ENCODE measurements around the gene EBNA1BP2.
"Not testable (repeated sequence)": the region's sequence is repeated elsewhere in the genome, so short reads cannot be mapped to it uniquely, and the experiment has no call there.

Gene EBNA1BP2

DNA sequence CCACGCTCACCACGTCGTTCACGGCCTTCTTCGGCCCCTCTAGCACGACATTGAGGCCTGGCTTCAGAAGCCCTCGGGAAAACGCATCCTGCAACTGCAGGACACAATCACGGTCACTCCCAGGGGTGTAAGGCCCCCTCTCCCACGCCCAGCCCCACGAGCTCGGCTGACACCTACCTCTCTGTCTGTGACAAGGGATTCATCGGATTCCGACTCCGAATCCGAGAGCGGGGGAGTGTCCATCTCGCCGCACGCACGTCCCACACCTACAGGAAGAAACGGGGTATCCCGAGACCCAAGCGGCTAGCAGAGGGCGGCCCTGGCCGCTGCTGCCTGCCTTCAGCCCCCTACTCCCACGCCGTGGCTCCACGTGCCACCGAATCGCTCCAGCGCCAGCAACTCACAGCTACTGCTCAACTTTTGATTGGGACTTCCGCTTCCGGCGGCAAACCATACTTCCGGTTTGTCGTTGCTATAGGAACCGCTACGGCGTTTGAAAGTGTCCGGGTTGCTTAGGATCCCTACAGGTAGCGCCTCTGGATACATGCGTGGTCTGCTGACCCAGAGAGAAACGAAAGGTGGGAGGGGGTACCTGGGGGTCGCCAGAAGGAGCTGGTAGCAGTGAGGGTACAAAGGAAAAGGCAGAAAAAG, at the start of gene EBNA1BP2, which contains the start of gene CFAP57:
TSS of gene EBNA1BP2 (minus strand) at position 415 of the 651 bp plus-strand sequence. CDS start at position 243, 172 bp downstream.
TSS of gene CFAP57 (plus strand) at position 455 of the 651 bp plus-strand sequence. CDS start 424 bp downstream, outside the sequence.
- peak; percentile 96 for DNase-seq
- Mint-ChIP-seq H3K9me3 (no peaks in the 10 kb centered on the region), H3K27me3 (peaks cover 16% of the 10 kb centered on the region), H3K4me3 (peak within 1 kb of the TSS; percentile 99), H3K27ac (peak within 1 kb of the TSS; percentile 97), H3K36me3 (ENCODE audit: low read depth) (peaks cover 53% of the 10 kb centered on the region), H3K4me1 (ENCODE audit: low read depth) (peaks cover 35% of the 10 kb centered on the region)

DNA sequence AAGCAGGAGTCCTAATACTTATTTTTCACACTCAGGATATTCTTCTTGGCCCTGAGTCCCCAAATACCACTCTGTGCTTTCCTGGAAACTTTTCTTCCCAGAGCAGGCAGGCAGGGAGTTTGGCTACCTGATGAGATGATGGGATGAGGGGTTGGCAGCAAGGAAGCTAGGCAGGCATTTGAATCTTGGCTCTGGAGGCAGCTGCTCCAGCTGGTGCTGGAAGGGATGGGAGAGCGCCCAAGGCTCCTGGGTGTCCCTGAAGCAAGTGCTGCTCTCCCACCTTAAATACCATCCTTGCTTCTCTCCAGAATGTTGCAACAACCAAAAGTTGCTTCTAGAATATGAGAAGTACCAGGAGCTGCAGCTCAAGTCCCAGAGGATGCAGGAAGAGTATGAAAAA, 49.7 kb upstream of the EBNA1BP2 start:
- peaks cover 2% of the 10 kb centered on the region for H3K4me1 Mint-ChIP-seq (ENCODE audit: low read depth)
- H3K36me3 Mint-ChIP-seq (ENCODE audit: low read depth): no peaks in the 10 kb centered on the region
- no peak overlapping the region for H3K4me3 Mint-ChIP-seq
- no peak overlapping the region for H3K27ac Mint-ChIP-seq
- H3K9me3 Mint-ChIP-seq: no peaks in the 10 kb centered on the region
- H3K27me3 Mint-ChIP-seq: peaks cover 4% of the 10 kb centered on the region
- no peak for DNase-seq

GRCh38 chr1:43220905-43221778, 49.1 kb upstream of the EBNA1BP2 start:
- no peak overlapping the region for H3K4me3 Mint-ChIP-seq
- peaks cover 5% of the 10 kb centered on the region for H3K27me3 Mint-ChIP-seq
- peaks cover 2% of the 10 kb centered on the region for H3K4me1 Mint-ChIP-seq (ENCODE audit: low read depth)
- H3K36me3 Mint-ChIP-seq (ENCODE audit: low read depth): no peaks in the 10 kb centered on the region
- no peak overlapping the region for H3K27ac Mint-ChIP-seq
- no peaks in the 10 kb centered on the region for H3K9me3 Mint-ChIP-seq
- DNase-seq: no peak

DNA sequence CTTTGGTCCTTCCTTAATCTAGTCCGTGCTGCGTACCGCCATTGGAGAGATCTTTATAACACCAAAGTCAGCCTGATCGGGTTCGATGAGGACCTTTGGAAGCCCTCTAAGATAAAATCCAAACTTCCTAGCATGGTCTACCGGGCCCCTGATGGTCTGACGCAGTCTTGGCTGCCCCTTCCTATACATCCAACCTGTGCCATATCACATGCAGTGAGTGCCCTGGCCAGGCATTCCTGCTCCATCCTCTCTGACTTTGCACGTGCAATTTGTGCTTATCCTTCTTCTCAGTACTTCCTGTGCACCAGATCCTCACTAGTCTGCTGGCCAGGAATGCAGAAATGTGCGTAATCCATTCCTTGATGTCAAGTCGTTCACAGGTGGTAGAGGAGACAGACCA, 45.7 kb upstream of the EBNA1BP2 start:
- Mint-ChIP-seq H3K27ac (no peak overlapping the region), H3K4me3 (no peak overlapping the region), H3K36me3 (ENCODE audit: low read depth) (no peaks in the 10 kb centered on the region), H3K9me3 (no peaks in the 10 kb centered on the region), H3K27me3 (peaks cover 16% of the 10 kb centered on the region), H3K4me1 (ENCODE audit: low read depth) (peaks cover 2% of the 10 kb centered on the region)
- DNase-seq: no peak

GRCh38 chr1:43214501-43215444, 42.7 kb upstream of the EBNA1BP2 start:
- no peaks in the 10 kb centered on the region for H3K36me3 Mint-ChIP-seq (ENCODE audit: low read depth)
- H3K4me3 Mint-ChIP-seq: no peak overlapping the region
- H3K9me3 Mint-ChIP-seq: no peaks in the 10 kb centered on the region
- DNase-seq: no peak
- no peak overlapping the region for H3K27ac Mint-ChIP-seq
- H3K4me1 Mint-ChIP-seq (ENCODE audit: low read depth): no peaks in the 10 kb centered on the region
- H3K27me3 Mint-ChIP-seq: peaks cover 19% of the 10 kb centered on the region

GRCh38 chr1:43208277-43208676, 36.2 kb upstream of the EBNA1BP2 start:
- H3K4me3 Mint-ChIP-seq; H3K36me3 Mint-ChIP-seq (ENCODE audit: low read depth); H3K4me1 Mint-ChIP-seq (ENCODE audit: low read depth); DNase-seq; H3K27ac Mint-ChIP-seq; H3K9me3 Mint-ChIP-seq: not testable (repeated sequence)
- peaks cover 12% of the 10 kb centered on the region for H3K27me3 Mint-ChIP-seq

DNA sequence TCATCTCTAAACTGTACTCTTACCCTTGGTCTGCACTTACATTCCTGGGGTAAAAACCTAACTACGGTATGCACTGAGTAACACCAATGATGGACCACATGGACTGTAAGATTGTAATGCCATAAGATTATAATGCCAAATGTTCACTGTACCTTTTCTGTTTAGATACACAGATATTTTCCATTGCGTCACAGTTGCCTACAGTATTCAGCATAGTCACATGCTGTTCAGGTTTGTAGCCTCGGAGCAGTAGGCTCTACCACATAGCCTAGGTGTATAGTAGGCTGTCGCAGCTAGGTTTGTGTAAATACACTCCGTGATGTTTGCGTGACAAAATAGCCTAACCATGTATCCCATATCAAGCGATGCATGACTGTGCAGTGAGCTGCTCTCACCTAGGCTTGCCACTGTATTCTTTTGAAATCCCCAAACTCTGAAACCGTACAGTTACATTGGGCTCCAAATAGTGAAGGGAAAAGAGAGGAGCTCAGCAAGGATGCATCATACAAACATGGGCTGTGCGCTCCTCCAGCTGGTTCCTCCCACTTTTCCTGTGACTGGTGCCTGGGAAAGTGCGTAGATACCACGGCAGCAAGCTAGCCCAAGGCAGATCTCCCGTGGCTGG, 35.3 kb upstream of the EBNA1BP2 start:
- Mint-ChIP-seq H3K27ac (no peak overlapping the region), H3K9me3 (peaks cover 6% of the 10 kb centered on the region), H3K4me3 (no peak overlapping the region), H3K27me3 (peaks cover 12% of the 10 kb centered on the region), H3K4me1 (ENCODE audit: low read depth) (no peaks in the 10 kb centered on the region), H3K36me3 (ENCODE audit: low read depth) (no peaks in the 10 kb centered on the region)
- DNase-seq: no peak

DNA sequence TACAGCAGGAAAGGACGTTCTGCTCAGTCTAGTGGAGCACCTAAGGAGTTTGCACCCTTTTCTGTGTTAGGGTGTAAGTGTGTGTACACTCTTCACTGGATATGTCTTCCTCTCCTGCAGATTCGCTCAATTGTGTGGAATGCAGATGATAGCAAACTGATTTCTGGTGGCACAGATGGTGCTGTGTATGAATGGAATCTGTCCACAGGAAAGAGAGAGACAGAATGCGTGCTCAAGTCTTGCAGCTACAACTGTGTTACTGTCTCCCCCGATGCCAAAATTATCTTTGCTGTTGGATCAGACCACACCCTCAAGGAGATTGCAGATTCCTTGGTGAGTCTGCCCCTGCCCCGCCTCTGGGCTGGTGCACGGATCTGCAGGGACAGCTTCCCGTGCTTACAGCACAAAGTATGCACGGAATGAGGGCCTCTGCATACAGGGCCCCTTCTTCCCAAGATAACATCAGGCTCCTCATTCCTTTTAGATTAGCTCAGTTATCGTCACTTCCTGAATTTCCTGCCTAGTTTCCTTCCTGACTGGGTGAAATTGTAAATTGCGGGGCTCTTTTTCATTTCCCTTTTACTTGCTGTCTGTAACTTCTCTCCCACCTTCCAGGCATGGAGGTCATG, 34.6 kb upstream of the EBNA1BP2 start:
- DNase-seq: no peak
- no peaks in the 10 kb centered on the region for H3K4me1 Mint-ChIP-seq (ENCODE audit: low read depth)
- peaks cover 12% of the 10 kb centered on the region for H3K27me3 Mint-ChIP-seq
- peaks cover 6% of the 10 kb centered on the region for H3K9me3 Mint-ChIP-seq
- no peaks in the 10 kb centered on the region for H3K36me3 Mint-ChIP-seq (ENCODE audit: low read depth)
- H3K27ac Mint-ChIP-seq: no peak overlapping the region
- no peak overlapping the region for H3K4me3 Mint-ChIP-seq

DNA sequence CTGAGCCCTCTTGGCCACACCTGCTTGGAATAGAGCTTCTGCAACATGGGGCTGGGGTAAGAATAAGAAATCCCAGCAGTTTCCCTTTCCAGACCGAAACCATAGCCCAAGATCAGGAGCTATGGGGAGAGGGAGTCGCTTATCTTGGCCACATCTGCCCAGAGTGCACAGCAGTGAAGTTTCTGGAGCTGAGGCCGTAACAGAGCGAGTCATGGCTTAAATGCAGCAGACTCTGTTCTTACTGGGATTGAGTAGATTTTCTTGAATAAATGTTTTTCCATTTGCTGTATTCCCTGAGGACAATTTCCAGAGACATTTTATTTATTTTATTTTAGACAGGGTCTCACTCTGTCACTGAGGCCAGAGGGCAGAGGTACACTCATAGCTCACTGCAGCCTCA, 33.6 kb upstream of the EBNA1BP2 start:
- Mint-ChIP-seq H3K27ac (no peak overlapping the region), H3K4me3 (no peak overlapping the region), H3K4me1 (ENCODE audit: low read depth) (no peaks in the 10 kb centered on the region), H3K9me3 (peaks cover 6% of the 10 kb centered on the region), H3K36me3 (ENCODE audit: low read depth) (no peaks in the 10 kb centered on the region), H3K27me3 (peaks cover 12% of the 10 kb centered on the region)
- no peak for DNase-seq

GRCh38 chr1:43204394-43204793, 32.3 kb upstream of the EBNA1BP2 start:
- Mint-ChIP-seq H3K36me3 (ENCODE audit: low read depth) (no peaks in the 10 kb centered on the region), H3K27ac (no peak overlapping the region), H3K9me3 (peaks cover 6% of the 10 kb centered on the region), H3K4me1 (ENCODE audit: low read depth) (no peaks in the 10 kb centered on the region), H3K27me3 (peaks cover 10% of the 10 kb centered on the region), H3K4me3 (no peak overlapping the region)
- no peak for DNase-seq

DNA sequence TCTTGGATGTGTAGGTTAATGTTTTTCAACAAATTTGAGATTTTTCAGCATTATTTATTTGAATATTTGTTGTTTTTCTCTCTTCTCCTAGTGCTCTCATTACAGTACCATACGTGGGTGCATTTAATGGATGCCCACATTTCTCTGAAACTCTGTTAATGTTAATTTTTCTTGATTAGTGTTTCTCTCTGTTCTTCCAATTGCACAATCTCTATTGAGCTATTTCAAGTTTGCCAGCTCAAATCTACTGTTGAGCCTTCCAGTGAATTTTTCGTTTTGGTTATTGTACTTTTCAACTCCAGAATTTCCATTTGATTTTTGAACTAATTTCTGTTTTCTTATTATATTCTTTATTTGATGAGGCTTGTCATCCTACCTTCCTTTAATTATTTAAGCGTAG, 31.8 kb upstream of the EBNA1BP2 start:
- peaks cover 10% of the 10 kb centered on the region for H3K27me3 Mint-ChIP-seq
- H3K9me3 Mint-ChIP-seq: peaks cover 6% of the 10 kb centered on the region
- H3K4me3 Mint-ChIP-seq: no peak overlapping the region
- H3K27ac Mint-ChIP-seq: no peak overlapping the region
- DNase-seq: no peak
- H3K36me3 Mint-ChIP-seq (ENCODE audit: low read depth): no peaks in the 10 kb centered on the region
- H3K4me1 Mint-ChIP-seq (ENCODE audit: low read depth): no peaks in the 10 kb centered on the region

DNA sequence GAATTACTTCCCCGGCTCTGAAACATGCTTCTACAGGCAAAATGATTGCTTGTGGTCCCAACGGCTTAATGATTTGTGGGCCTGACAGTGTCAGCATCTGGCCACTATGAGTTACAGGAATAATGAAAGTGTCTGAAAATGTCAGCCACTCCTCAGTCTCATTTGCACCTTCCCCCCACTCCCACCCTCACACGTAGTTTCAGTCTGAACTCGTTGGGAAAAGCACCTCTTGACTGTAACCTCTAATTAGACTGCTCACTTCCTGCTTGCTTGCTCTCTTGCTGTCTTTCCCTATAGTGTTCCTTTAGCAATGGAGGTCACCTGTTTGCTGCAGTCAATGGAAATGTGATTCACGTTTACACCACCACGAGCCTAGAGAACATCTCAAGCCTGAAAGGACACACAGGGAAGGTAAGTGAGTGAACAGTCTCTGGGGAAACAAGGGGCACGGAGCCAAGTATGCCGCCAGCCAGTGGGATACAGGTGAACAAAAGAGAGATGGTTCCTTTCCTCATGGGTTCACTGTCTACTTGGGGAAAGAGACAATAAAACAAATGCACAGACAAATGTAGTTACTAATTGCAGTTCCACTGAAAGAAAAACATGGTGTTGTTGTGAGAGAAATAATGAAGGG, 27.1 kb upstream of the EBNA1BP2 start:
- Mint-ChIP-seq H3K4me1 (ENCODE audit: low read depth) (no peaks in the 10 kb centered on the region), H3K27ac (no peak overlapping the region), H3K4me3 (no peak overlapping the region), H3K36me3 (ENCODE audit: low read depth) (no peaks in the 10 kb centered on the region), H3K27me3 (peaks cover 12% of the 10 kb centered on the region), H3K9me3 (peaks cover 3% of the 10 kb centered on the region)
- DNase-seq: no peak

GRCh38 chr1:43197343-43198127, 25.4 kb upstream of the EBNA1BP2 start:
- Mint-ChIP-seq H3K4me1 (ENCODE audit: low read depth) (no peaks in the 10 kb centered on the region), H3K27ac (no peak overlapping the region), H3K4me3 (no peak overlapping the region), H3K27me3 (peaks cover 13% of the 10 kb centered on the region), H3K9me3 (peaks cover 2% of the 10 kb centered on the region), H3K36me3 (ENCODE audit: low read depth) (no peaks in the 10 kb centered on the region)
- no peak for DNase-seq

Data from activated T-cell treated with anti-CD3 and anti-CD28 coated beads, Interleukin-2, amount 50 U/mL, for 24 hours (primary cell).